ENCODE results near the gene C1orf53.

- TF ChIP-seq CTCF (IDR thresholded peaks at IDR 0.05; ENCODE audit: low read length) (no peak), EZH2 (optimal IDR thresholded peaks at IDR 0.05; ENCODE audit: low read depth, low read length) (no peak)
These were observed 31.2 kb downstream of the C1orf53 start for GRCh38 chr1:197933647-197934046.

Data from MM.1S (cell line).